BLaER1 treated with 17β-estradiol and CSF1 and Interleukin-3, amounts not matched to agents 10 nM and 100 nM (cell line): ENCODE measurements around the gene JADE3.

Experiments used
- H3K27ac ChIP-seq, 11 experiments: shearing (Covaris generic); formaldehyde crosslinking; 2 replicates each; pipeline ENCODE4 v1.8.1; 2022
- H3K27me3 ChIP-seq, 11 experiments: shearing (Covaris generic); formaldehyde crosslinking; 2 replicates each; pipeline ENCODE4 v1.8.1; 2022
- H3K36me3 ChIP-seq, 11 experiments: shearing (Covaris generic); formaldehyde crosslinking; 2 replicates each; pipeline ENCODE4 v1.8.1; 2022
- H3K4me1 ChIP-seq, 10 experiments: shearing (Covaris generic); formaldehyde crosslinking; 2 replicates each; pipeline ENCODE4 v1.8.1; 2022
- H3K4me2 ChIP-seq, 11 experiments: shearing (Covaris generic); formaldehyde crosslinking; 2 replicates each; pipeline ENCODE4 v1.8.1; 2022
- H3K4me3 ChIP-seq, 10 experiments: shearing (Covaris generic); formaldehyde crosslinking; 2 replicates each; pipeline ENCODE4 v1.8.1; 2022
- H3K9ac ChIP-seq, 11 experiments: shearing (Covaris generic); formaldehyde crosslinking; 2 replicates each; pipeline ENCODE4 v1.8.1; 2022
- H3K9me3 ChIP-seq, 11 experiments: shearing (Covaris generic); formaldehyde crosslinking; replicated peaks in 1 of 11; 2 replicates each; pipeline ENCODE4 v1.8.1; 2022
- H4K20me1 ChIP-seq, 11 experiments: shearing (Covaris generic); formaldehyde crosslinking; 2 replicates each; pipeline ENCODE4 v1.8.1; 2022
- Cebpa-rat ChIP-seq, 11 experiments: shearing (Covaris generic); IDR thresholded peaks; 2 replicates each; pipeline ENCODE4 v1.8.1; 2022

The JADE3 gene

GRCh38 chrX:47068720-47069119, 156.5 kb downstream of the JADE3 start:
- no peak overlapping the region for H3K4me3 ChIP-seq
- H3K27me3 ChIP-seq, result no peaks in the 10 kb centered on the region
- H3K36me3 ChIP-seq, result peaks cover 0 to under 1% (median 0%) of the 10 kb centered on the region in 11 experiments; a peak in 1 of 22 replicates
- H3K9me3 ChIP-seq, result no peaks in the 10 kb centered on the region
- no peaks in the 10 kb centered on the region for H4K20me1 ChIP-seq
- TF ChIP-seq Cebpa-rat (IDR thresholded peaks at IDR 0.05), result no peak
- no peak overlapping the region for H3K27ac ChIP-seq
- no peak overlapping the region for H3K9ac ChIP-seq
- H3K4me2 ChIP-seq, result no peak overlapping the region
- H3K4me1 ChIP-seq, result no peaks in the 10 kb centered on the region

GRCh38 chrX:47078129-47079043, 166.2 kb downstream of the JADE3 start, which contains the start of gene RGN:
RGN (plus strand) TSS chrX:47078443; CDS start chrX:47081145, 2,702 bp downstream.
- Histone ChIP-seq H3K9ac (no peak within 1 kb of the TSS), H3K36me3 (no peaks in the 10 kb centered on the region), H4K20me1 (no peaks in the 10 kb centered on the region), H3K4me3 (no peak within 1 kb of the TSS), H3K9me3 (no peaks in the 10 kb centered on the region), H3K4me2 (no peak within 1 kb of the TSS), H3K4me1 (no peaks in the 10 kb centered on the region), H3K27me3 (no peaks in the 10 kb centered on the region; a peak in 1 of 22 replicates), H3K27ac (no peak within 1 kb of the TSS)
- no peak for TF ChIP-seq Cebpa-rat (IDR thresholded peaks at IDR 0.05)

- Histone ChIP-seq H3K36me3 (no peaks in the 10 kb centered on the region), H3K4me1 (no peaks in the 10 kb centered on the region), H3K9ac (no peak overlapping the region), H3K27me3 (no peaks in the 10 kb centered on the region; a peak in 1 of 22 replicates), H3K4me3 (no peak overlapping the region), H3K27ac (no peak overlapping the region), H3K9me3 (no peaks in the 10 kb centered on the region), H3K4me2 (no peak overlapping the region), H4K20me1 (no peaks in the 10 kb centered on the region)
- no peak for TF ChIP-seq Cebpa-rat (IDR thresholded peaks at IDR 0.05)
Observed at GRCh38 chrX:47080215-47080914, 168.1 kb downstream of the JADE3 start.

- Histone ChIP-seq H3K4me1 (no peaks in the 10 kb centered on the region), H3K27me3 (no peaks in the 10 kb centered on the region; a peak in 1 of 22 replicates), H3K4me3 (no peak overlapping the region), H3K36me3 (no peaks in the 10 kb centered on the region), H3K9ac (no peak overlapping the region), H3K4me2 (no peak overlapping the region), H3K9me3 (no peaks in the 10 kb centered on the region), H4K20me1 (no peaks in the 10 kb centered on the region), H3K27ac (no peak overlapping the region)
- TF ChIP-seq Cebpa-rat (IDR thresholded peaks at IDR 0.05), result no peak
Observed at GRCh38 chrX:47080915-47081236, 168.7 kb downstream of the JADE3 start.

GRCh38 chrX:47091149-47091775, 179.0 kb downstream of the JADE3 start:
- no peak for TF ChIP-seq Cebpa-rat (IDR thresholded peaks at IDR 0.05)
- peaks cover 0 to 4% (median 0%) of the 10 kb centered on the region in 11 experiments; a peak in 2 of 22 replicates for H3K27me3 ChIP-seq
- no peak overlapping the region for H3K4me3 ChIP-seq
- no peak overlapping the region for H3K9ac ChIP-seq
- no peaks in the 10 kb centered on the region for H4K20me1 ChIP-seq
- no peaks in the 10 kb centered on the region for H3K9me3 ChIP-seq
- peaks cover 0 to 19% (median 7%) of the 10 kb centered on the region in 10 experiments; a peak in 7 of 20 replicates for H3K4me1 ChIP-seq
- peak overlapping the region in 5 of 11 experiments; percentile 6 to 36 (median 13); a peak in 5 of 22 replicates for H3K4me2 ChIP-seq
- H3K36me3 ChIP-seq, result no peaks in the 10 kb centered on the region
- no peak overlapping the region for H3K27ac ChIP-seq

GRCh38 chrX:47093248-47093647, 181.0 kb downstream of the JADE3 start:
- Histone ChIP-seq H3K4me2 (no peak overlapping the region), H3K27ac (no peak overlapping the region), H3K9ac (no peak overlapping the region), H3K36me3 (no peaks in the 10 kb centered on the region), H3K27me3 (peaks cover 0 to 4% (median 0%) of the 10 kb centered on the region in 11 experiments; a peak in 2 of 22 replicates), H4K20me1 (no peaks in the 10 kb centered on the region), H3K4me3 (no peak overlapping the region), H3K4me1 (peaks cover 0 to 19% (median 7%) of the 10 kb centered on the region in 10 experiments; a peak in 7 of 20 replicates), H3K9me3 (no peaks in the 10 kb centered on the region)
- TF ChIP-seq Cebpa-rat (IDR thresholded peaks at IDR 0.05), result no peak

- H3K27ac ChIP-seq, result no peak overlapping the region
Observed at GRCh38 chrX:47093860-47094259, 181.6 kb downstream of the JADE3 start.

GRCh38 chrX:47097018-47097417, 184.8 kb downstream of the JADE3 start:
- Histone ChIP-seq H3K9me3 (no peaks in the 10 kb centered on the region), H3K4me3 (no peak overlapping the region), H3K9ac (no peak overlapping the region), H3K4me1 (no peaks in the 10 kb centered on the region), H3K27me3 (peaks cover 0 to 11% (median 0%) of the 10 kb centered on the region in 11 experiments; a peak in 3 of 22 replicates), H3K4me2 (no peak overlapping the region), H4K20me1 (no peaks in the 10 kb centered on the region; a peak in 1 of 22 replicates), H3K27ac (no peak overlapping the region), H3K36me3 (no peaks in the 10 kb centered on the region)
- no peak for TF ChIP-seq Cebpa-rat (IDR thresholded peaks at IDR 0.05)

More at GRCh38 chrX:47093860-47094259, 181.6 kb downstream of the JADE3 start:
- H3K4me2 ChIP-seq, result no peak overlapping the region
- no peak for TF ChIP-seq Cebpa-rat (IDR thresholded peaks at IDR 0.05)
- H4K20me1 ChIP-seq, result no peaks in the 10 kb centered on the region
- H3K27me3 ChIP-seq, result peaks cover 0 to 4% (median 0%) of the 10 kb centered on the region in 11 experiments; a peak in 2 of 22 replicates
- H3K4me1 ChIP-seq, result peaks cover 0 to 19% (median 7%) of the 10 kb centered on the region in 10 experiments; a peak in 7 of 20 replicates
- no peak overlapping the region for H3K4me3 ChIP-seq
- no peaks in the 10 kb centered on the region for H3K36me3 ChIP-seq
- no peaks in the 10 kb centered on the region for H3K9me3 ChIP-seq
- H3K9ac ChIP-seq, result no peak overlapping the region
